ENCODE results near the gene RAB11FIP5. TPM values are rescaled to one million over a fixed set of nuclear protein-coding genes. Genes with fewer than 3 reads are reported as not detected.

The RAB11FIP5 gene
- total and polyA plus RNA-seq, 10 of the 15 experiments (the other 5 are each of a cell fraction or from before 2014, with no cell fraction given), result 0.03 to 0.20 (median 0.06) TPM; not detected in 6

DNA sequence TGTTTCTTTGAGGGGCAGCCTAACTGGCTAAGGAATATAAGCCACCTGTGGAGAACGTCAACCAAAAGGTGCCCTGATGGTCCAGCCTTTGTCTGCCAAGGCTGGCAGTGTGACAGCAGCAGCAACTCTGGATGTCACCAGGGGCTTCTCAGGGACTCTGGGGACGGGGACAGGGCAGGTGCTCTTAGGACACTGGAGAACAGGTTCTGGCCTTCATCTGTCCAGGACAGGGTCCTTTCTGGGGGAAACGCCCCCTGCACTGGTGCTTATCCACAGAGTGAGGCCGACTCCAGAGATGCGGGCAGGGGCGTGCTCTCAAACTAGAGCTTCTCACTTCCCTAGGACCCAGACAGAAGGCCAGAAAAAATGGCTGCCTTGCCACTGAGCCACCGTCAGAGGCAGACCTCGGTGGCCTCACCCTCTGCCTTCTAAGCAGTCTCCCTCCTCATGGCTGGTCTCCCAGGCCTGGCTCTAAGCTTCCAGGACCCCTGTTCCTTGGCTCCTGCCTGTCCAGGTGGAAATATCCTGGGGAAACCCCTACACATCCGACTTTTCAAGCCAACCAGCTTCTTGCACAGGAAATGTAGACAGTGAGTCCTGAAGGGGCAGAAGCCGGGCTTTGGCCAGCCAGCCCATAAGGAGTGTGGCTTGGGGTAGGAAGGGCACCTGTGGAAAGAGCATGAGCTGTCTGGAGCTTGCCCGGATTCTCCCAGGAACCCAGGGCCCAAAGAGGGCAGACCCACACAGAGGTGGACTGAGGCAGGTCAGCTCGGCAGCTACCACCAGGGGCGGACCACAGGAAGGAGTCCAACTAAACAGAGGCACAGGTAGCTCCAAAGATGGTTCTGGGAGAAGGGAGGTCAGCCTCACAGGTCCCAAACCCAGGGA lies 30.0 kb downstream of the RAB11FIP5 start (continued):
- TF ChIP-seq, protein P1, sequence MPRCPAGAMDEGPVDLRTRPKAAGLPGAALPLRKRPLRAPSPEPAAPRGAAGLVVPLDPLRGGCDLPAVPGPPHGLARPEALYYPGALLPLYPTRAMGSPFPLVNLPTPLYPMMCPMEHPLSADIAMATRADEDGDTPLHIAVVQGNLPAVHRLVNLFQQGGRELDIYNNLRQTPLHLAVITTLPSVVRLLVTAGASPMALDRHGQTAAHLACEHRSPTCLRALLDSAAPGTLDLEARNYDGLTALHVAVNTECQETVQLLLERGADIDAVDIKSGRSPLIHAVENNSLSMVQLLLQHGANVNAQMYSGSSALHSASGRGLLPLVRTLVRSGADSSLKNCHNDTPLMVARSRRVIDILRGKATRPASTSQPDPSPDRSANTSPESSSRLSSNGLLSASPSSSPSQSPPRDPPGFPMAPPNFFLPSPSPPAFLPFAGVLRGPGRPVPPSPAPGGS (IDR thresholded peaks at IDR 0.05; ENCODE audit: borderline replicate concordance, insufficient read depth, low read depth, low read length, poor library complexity, severe bottlenecking), result no peak
- no peak for TF ChIP-seq NR2F1 (conservative IDR thresholded peaks at IDR 0.05)
- TF ChIP-seq HDAC6 (IDR thresholded peaks at IDR 0.05; ENCODE audit: unreplicated experiment), result no peak

DNA sequence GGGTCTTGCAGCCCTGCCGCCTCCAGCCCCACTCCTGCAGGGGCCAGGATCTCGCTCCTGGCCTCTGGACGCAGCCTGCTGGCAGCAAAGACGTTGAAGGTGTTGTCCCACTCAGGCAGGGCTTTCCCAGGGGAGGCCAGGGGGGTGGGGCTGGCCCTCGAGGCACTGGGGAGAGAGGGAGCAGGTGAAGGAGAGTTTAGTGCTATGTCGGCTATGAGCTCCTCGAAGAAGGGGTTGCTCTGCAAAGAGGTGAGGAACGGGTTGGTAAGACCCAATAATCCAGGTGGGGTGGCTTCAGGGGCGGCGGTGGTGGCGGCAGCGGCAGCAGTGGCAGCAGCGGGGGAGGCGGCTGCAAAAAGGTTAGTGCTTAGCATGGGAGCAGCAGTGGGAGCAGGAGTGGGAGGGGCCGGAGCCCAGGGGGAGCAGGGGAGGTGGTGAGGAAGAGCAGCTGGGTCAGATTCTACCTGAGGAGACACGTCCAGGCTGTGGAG lies 31.5 kb downstream of the RAB11FIP5 start:
- SMC1A ChIA-PET (ENCODE audit: uncharacterized antibody, unreplicated experiment), result no interaction called here
- intact Hi-C loops (cut with micrococcal nuclease; ENCODE audit: unreplicated experiment) (no loop called here), in situ Hi-C loops (cut with MboI) (no loop called here)
- RAD21 ChIA-PET (ENCODE audit: unreplicated experiment), result interaction anchor here (0.6 to 2.5 kb wide), 2 partner anchors 96 to 313 kb away, joined by 6 to 7 read pairs; no protein-coding TSS in a partner anchor
- TF ChIP-seq CHD2 (IDR thresholded peaks at IDR 0.05; ENCODE audit: borderline replicate concordance, low read depth, low read length) (no peak), ZBTB40 (IDR thresholded peaks at IDR 0.05; ENCODE audit: borderline replicate concordance) (no peak), RBBP5 (conservative IDR thresholded peaks at IDR 0.05) (no peak), FOS (IDR thresholded peaks at IDR 0.05; ENCODE audit: borderline replicate concordance, extremely low read depth, insufficient read length) (no peak), CBX3 (IDR thresholded peaks at IDR 0.05; ENCODE audit: borderline replicate concordance, low read depth) (no peak), IKZF2 (IDR thresholded peaks at IDR 0.05) (no peak), ZNF622 (IDR thresholded peaks at IDR 0.05) (no peak), JUND (IDR thresholded peaks at IDR 0.05; ENCODE audit: low read depth, low read length) (no peak), TCF7 (IDR thresholded peaks at IDR 0.05; ENCODE audit: borderline replicate concordance) (no peak), YBX1 (IDR thresholded peaks at IDR 0.05) (no peak), USF2 (IDR thresholded peaks at IDR 0.05; ENCODE audit: borderline replicate concordance, low read depth, low read length) (no peak), MTA2 (IDR thresholded peaks at IDR 0.05; ENCODE audit: low read depth) (no peak), ASH2L (IDR thresholded peaks at IDR 0.05; ENCODE audit: borderline replicate concordance, low read depth) (no peak)
- Histone ChIP-seq H3K36me3 (ENCODE audit: control insufficient read depth in 2 of 2, insufficient read depth in 2 of 2, low read length in 1 of 2) (no peaks in the 10 kb centered on the region), H3K9ac (ENCODE audit: control insufficient read depth, insufficient read depth, low read length) (no peak overlapping the region), H3K9me3 (replicated peaks; ENCODE audit: control insufficient read depth, insufficient read depth, low read length) (no peaks in the 10 kb centered on the region), H3K4me1 (ENCODE audit: control insufficient read depth, insufficient read depth, low read length) (no peaks in the 10 kb centered on the region), H3K79me2 (ENCODE audit: control insufficient read depth, insufficient read depth, low read length) (no peaks in the 10 kb centered on the region), H3K4me3 (no peak overlapping the region), H2AFZ (ENCODE audit: control insufficient read depth, low read depth, low read length) (no peak overlapping the region), H3K27ac (ENCODE audit: control insufficient read depth, insufficient read depth) (no peak overlapping the region), H3K4me2 (ENCODE audit: control insufficient read depth, insufficient read depth) (no peak overlapping the region), H4K20me1 (ENCODE audit: control insufficient read depth, insufficient read depth) (no peaks in the 10 kb centered on the region), H3K27me3 (replicated peaks in 1 of 2; ENCODE audit: control insufficient read depth in 2 of 2, insufficient read depth in 2 of 2, low read length in 1 of 2) (peaks cover 3 to 9% of the 10 kb centered on the region in 2 experiments; a peak in 3 of 4 replicates)
- FAIRE-seq (no peak), DNase-seq (ENCODE audit: low read depth, low spot score) (no peak), ATAC-seq (no peak)
- POLR2A ChIA-PET, result no interaction called here
- CTCF ChIA-PET, result interaction anchor here (0.7 to 1.3 kb wide), 4 partner anchors 96 to 188 kb away, joined by 3 to 5 read pairs (median 3); no protein-coding TSS in a partner anchor
- no TSS peak for BruUV-seq (replicated peaks)
- WGBS (ENCODE audit: insufficient coverage, insufficient replicate concordance, low lambda C conversion rate, missing lambda C conversion rate), result 36% methylated on average over 15 of the region's 16 CpGs
